Upper lobe of right lung (tissue), 1 donor: ENCODE data around the gene LGMN. TPM values are rescaled to one million over a fixed set of nuclear protein-coding genes. Genes with fewer than 3 reads are reported as not detected.

Experiments
- ATAC-seq: fragments of 200-7000 bp; cut with Tn5 transposase; one replicate; pipeline ENCODE4 v1.9.1; 2020; ENCODE audit warnings: mild to moderate bottlenecking, moderate library complexity
- DNase-seq: peaks from one replicate; pipeline ENCODE4 v3.0.0-alpha.2; 2020
- H3K27ac ChIP-seq: fragments of 200-600 bp; one replicate; pipeline ENCODE4 v1.8.0; 2022
- H3K27me3 ChIP-seq: fragments of 200-600 bp; one replicate; pipeline ENCODE4 v1.8.0; 2022; ENCODE audit warnings: mild to moderate bottlenecking
- H3K36me3 ChIP-seq: fragments of 200-600 bp; one replicate; pipeline ENCODE4 v1.8.0; 2022
- H3K4me1 ChIP-seq: fragments of 200-600 bp; one replicate; pipeline ENCODE4 v1.8.0; 2022
- H3K4me3 ChIP-seq: fragments of 200-600 bp; one replicate; pipeline ENCODE4 v1.8.0; 2022; ENCODE audit warnings: mild to moderate bottlenecking
- H3K9me3 ChIP-seq: fragments of 200-600 bp; one replicate; pipeline ENCODE4 v1.8.0; 2022
- intact Hi-C: fragments of 100-400 bp; cut with DNase I; formaldehyde crosslinking; loops from one replicate; pipeline ENCODE4 v1.11.0; 2022
- total RNA-seq: library from RNA; stranded (reverse); fragmentation: NEBNext Ultra II Directional; extraction: Animal tissue kit (Norgen Biotek cat#: 25700); gene quantifications from one replicate; pipeline ENCODE4 v1.2.1, GENCODE V29; 2021
- TF ChIP-seq, protein P1 (sequence below): fragments of 200-600 bp; IDR thresholded peaks from one replicate; pipeline ENCODE4 v1.8.0; 2022; ENCODE audit warnings: antibody characterized with exemption
- donor health status: DM: no; HTN: yes; CAD: no; lungs with severe emphysema.

LGMN gene
- total RNA-seq, 1 donor from 2014 or later: 140 TPM

DNA sequence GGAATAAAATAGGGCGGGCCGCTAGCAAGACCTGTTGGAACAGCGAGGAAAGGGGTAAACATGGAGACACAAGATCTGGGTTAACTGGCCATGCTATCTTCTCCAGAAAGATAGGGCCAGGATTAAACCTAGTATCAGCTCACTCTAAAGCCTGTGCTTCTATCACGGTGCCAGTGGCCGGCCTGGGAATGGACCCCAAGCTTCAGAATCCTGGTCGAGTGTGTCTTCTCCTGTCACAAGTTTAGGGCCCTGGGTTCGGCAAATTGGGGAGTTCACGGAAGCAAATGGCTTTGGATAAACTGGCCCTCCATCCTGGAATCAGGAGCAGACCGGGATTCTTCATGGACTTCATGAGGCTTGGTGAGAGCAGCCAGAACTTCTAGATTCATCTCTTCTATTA, 82.2 kb downstream of the LGMN start:
- H3K9me3 ChIP-seq: no peaks in the 10 kb centered on the region
- H3K27me3 ChIP-seq: no peaks in the 10 kb centered on the region
- ATAC-seq: no peak
- TF ChIP-seq, protein P1, sequence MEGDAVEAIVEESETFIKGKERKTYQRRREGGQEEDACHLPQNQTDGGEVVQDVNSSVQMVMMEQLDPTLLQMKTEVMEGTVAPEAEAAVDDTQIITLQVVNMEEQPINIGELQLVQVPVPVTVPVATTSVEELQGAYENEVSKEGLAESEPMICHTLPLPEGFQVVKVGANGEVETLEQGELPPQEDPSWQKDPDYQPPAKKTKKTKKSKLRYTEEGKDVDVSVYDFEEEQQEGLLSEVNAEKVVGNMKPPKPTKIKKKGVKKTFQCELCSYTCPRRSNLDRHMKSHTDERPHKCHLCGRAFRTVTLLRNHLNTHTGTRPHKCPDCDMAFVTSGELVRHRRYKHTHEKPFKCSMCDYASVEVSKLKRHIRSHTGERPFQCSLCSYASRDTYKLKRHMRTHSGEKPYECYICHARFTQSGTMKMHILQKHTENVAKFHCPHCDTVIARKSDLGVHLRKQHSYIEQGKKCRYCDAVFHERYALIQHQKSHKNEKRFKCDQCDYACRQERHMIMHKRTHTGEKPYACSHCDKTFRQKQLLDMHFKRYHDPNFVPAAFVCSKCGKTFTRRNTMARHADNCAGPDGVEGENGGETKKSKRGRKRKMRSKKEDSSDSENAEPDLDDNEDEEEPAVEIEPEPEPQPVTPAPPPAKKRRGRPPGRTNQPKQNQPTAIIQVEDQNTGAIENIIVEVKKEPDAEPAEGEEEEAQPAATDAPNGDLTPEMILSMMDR: no peak
- intact Hi-C loops: no loop called here
- peaks cover 49% of the 10 kb centered on the region for H3K36me3 ChIP-seq
- H3K27ac ChIP-seq: peak overlapping the region; percentile 42
- no peak for DNase-seq
- no peak overlapping the region for H3K4me3 ChIP-seq
- peaks cover 17% of the 10 kb centered on the region for H3K4me1 ChIP-seq

DNA sequence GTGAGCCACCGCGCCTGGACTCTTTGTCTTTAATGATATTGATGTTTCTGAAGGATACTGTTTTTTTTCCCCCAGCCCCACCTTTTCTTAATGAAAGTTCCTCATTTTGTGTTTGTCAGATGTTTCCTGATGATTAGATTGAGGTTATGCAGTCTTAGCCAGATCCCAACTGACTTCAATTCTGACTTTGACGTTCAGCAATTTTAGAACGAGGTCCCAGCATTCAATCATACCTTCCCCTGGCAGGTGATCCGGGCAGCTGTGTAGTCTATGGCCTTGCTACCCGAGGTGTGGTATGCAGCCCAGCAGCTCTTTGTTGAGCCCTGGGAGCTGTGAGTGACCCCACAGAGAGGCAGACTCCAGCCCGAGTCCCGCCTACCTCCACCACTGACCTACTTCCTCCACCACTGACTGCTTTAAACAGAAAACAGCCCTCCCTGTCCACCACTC, 82.7 kb downstream of the LGMN start:
- TF ChIP-seq, protein P1: no peak
- ATAC-seq (peak; percentile 75), DNase-seq (no peak)
- no peak overlapping the region for H3K4me3 ChIP-seq
- peak overlapping the region; percentile 17 for H3K27ac ChIP-seq
- intact Hi-C loops: no loop called here
- peaks cover 15% of the 10 kb centered on the region for H3K4me1 ChIP-seq
- no peaks in the 10 kb centered on the region for H3K27me3 ChIP-seq
- peaks cover 54% of the 10 kb centered on the region for H3K36me3 ChIP-seq
- H3K9me3 ChIP-seq: no peaks in the 10 kb centered on the region

DNA sequence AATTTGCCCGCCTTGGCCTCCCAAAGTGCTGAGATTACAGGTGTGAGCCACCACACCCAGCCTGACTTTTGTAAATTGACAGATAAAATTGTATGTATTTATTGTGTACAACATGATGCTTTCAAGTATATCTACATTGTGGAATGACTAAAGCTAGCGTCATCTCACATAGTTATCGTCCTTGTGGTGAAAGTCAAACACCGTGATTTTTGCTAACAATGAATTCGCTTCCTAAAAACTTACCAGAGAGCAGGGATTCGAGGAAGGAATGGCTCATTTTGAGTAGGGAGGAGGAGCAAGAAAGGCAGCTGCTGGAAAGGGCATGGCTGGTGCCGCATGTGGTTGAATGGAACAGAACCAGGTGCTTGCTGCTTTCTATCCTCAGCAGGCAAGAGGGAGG, 85.4 kb downstream of the LGMN start:
- intact Hi-C loops: no loop called here
- no peaks in the 10 kb centered on the region for H3K27me3 ChIP-seq
- H3K4me1 ChIP-seq: peaks cover 27% of the 10 kb centered on the region
- TF ChIP-seq, protein P1: no peak
- peaks cover 56% of the 10 kb centered on the region for H3K36me3 ChIP-seq
- ATAC-seq (no peak), DNase-seq (no peak)
- H3K27ac ChIP-seq: no peak overlapping the region
- no peaks in the 10 kb centered on the region for H3K9me3 ChIP-seq
- no peak overlapping the region for H3K4me3 ChIP-seq

DNA sequence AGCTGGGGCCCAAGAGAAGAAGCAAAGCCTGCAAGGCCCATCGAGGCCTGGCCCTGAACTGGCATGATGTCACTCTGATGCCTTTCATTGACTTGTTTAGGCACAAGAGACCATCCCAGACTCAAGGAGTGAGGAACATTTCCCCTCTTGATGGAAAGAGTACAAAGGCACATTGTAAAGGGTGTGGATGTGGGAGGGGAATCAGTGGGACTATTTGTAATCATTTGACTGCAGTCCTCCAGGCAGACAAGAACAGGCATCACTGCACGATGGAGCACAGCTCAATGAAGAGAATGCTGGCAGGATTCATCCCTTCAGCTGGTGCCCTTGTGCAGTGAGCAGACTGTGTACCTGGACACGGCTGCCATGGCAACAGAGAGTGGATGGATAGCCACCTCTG, 87.9 kb downstream of the LGMN start:
- peak overlapping the region; percentile 66 for H3K27ac ChIP-seq
- no peak overlapping the region for H3K4me3 ChIP-seq
- peaks cover 43% of the 10 kb centered on the region for H3K4me1 ChIP-seq
- H3K27me3 ChIP-seq: no peaks in the 10 kb centered on the region
- DNase-seq (no peak), ATAC-seq (no peak)
- H3K9me3 ChIP-seq: no peaks in the 10 kb centered on the region
- TF ChIP-seq, protein P1: no peak
- intact Hi-C loops: no loop called here
- peaks cover 35% of the 10 kb centered on the region for H3K36me3 ChIP-seq

DNA sequence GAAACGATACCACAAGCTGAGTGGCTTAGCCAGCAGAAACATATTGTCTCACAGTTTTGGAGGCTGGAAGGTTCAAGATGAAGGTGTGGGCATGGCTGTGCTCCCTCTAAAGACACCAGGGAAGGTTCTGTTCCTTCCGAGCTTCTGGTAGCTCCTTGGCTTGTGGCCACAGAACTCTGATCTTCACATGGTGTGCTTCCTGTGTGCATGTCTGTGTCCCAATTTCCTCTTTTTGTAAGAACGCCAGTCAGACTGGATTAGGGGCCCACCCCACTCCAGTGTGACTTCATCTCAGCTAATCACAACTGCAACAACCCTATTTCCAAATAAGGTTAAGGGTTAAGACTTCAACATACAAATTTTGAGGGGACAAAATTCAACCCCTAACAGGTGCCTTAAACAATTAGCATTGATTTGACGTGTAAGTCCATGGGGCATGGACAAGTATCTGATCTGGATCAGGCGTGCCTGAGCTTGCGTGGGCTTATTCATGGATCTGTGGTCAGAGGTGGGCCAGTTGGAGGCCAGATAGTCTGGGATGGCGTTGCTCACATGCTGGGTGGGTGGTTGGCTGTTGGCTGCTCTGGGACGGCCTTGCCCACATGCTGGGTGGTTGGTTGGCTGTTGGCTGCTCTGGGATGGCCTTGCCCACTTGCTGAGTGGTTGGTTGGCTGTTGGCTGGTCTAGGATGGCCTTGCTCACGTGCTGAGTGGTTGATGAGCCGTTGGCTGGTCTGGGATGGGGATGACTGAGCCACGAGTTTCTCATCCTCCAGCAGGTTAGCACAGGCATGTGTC, 88.5 kb downstream of the LGMN start:
- intact Hi-C loops: no loop called here
- Histone ChIP-seq H3K27me3 (no peaks in the 10 kb centered on the region), H3K27ac (peak overlapping the region; percentile 67), H3K4me3 (no peak overlapping the region), H3K36me3 (peaks cover 35% of the 10 kb centered on the region), H3K9me3 (no peaks in the 10 kb centered on the region), H3K4me1 (peaks cover 42% of the 10 kb centered on the region)
- TF ChIP-seq, protein P1: no peak
- ATAC-seq (peak; percentile 72), DNase-seq (peak; percentile 72)
